GM12872 (cell line): ENCODE data around the gene TRIM21.

Experiments used
- CTCF ChIP-seq: IDR thresholded peaks from 3 replicates; pipeline ENCODE4 v1.5.1; 2011; ENCODE audit warnings: low read depth, mild to moderate bottlenecking, low read length, moderate library complexity; ENCODE audit not compliant: insufficient read depth

TRIM21 gene

GRCh38 chr11:4393209-4393857, at the start of gene TRIM21:
Gene TRIM21 (minus strand): TSS chr11:4393702. CDS start chr11:4390409, 3,293 bp downstream.
- TF ChIP-seq CTCF = no peak

- TF ChIP-seq CTCF = no peak
These were observed 48.0 kb upstream of the TRIM21 start for GRCh38 chr11:4441515-4441914.

GRCh38 chr11:4436411-4436810, 42.9 kb upstream of the TRIM21 start:
- TF ChIP-seq CTCF = no peak

- no peak for TF ChIP-seq CTCF
These were observed 40.4 kb upstream of the TRIM21 start for GRCh38 chr11:4433856-4434255.

- no peak for TF ChIP-seq CTCF
These were observed 36.5 kb upstream of the TRIM21 start for GRCh38 chr11:4430051-4430450.

GRCh38 chr11:4418403-4418802, 24.9 kb upstream of the TRIM21 start:
- no peak for TF ChIP-seq CTCF

- no peak for TF ChIP-seq CTCF
These were observed 23.3 kb upstream of the TRIM21 start for GRCh38 chr11:4416816-4417215.

- no peak for TF ChIP-seq CTCF
These were observed 22.8 kb upstream of the TRIM21 start for GRCh38 chr11:4416306-4416705.
